Osteocyte (in vitro differentiated cells): ENCODE results near the gene PAQR4. TPM values are rescaled to one million over a fixed set of nuclear protein-coding genes. Genes with fewer than 3 reads are reported as not detected.

Experiments used
- DNase-seq: peaks from one replicate; pipeline ENCODE4 v3.0.0; 2021; ENCODE audit warnings: mixed read lengths; ENCODE audit not compliant: unreplicated experiment; ENCODE audit errors: extremely low spot score
- H3K27ac Mint-ChIP-seq: one replicate; pipeline ENCODE4 v1.8.0; 2021; ENCODE audit warnings: mild to moderate bottlenecking, mixed read lengths; ENCODE audit not compliant: unreplicated experiment
- H3K27me3 Mint-ChIP-seq: one replicate; pipeline ENCODE4 v1.8.0; 2021; ENCODE audit warnings: mixed read lengths; ENCODE audit not compliant: unreplicated experiment
- H3K36me3 Mint-ChIP-seq: one replicate; pipeline ENCODE4 v1.8.0; 2021; ENCODE audit warnings: mixed read lengths; ENCODE audit not compliant: unreplicated experiment
- H3K4me1 Mint-ChIP-seq: one replicate; pipeline ENCODE4 v1.8.0; 2021; ENCODE audit warnings: mixed read lengths; ENCODE audit not compliant: unreplicated experiment
- H3K4me3 Mint-ChIP-seq: one replicate; pipeline ENCODE4 v1.8.0; 2021; ENCODE audit warnings: mild to moderate bottlenecking, moderate library complexity, mixed read lengths; ENCODE audit not compliant: unreplicated experiment
- H3K9me3 Mint-ChIP-seq: one replicate; pipeline ENCODE4 v1.8.0; 2021; ENCODE audit warnings: mixed read lengths; ENCODE audit not compliant: unreplicated experiment
- total RNA-seq: library from RNA; stranded (reverse); gene quantifications from 2 replicates; pipeline ENCODE4 v1.2.1, GENCODE V29; 2021
- TF ChIP-seq, protein P1 (sequence below): fragments of 200-600 bp; sonication (generic); IDR thresholded peaks from 2 replicates; pipeline ENCODE4 v1.5.0; 2021; ENCODE audit warnings: antibody characterized with exemption, mild to moderate bottlenecking, moderate library complexity

PAQR4 gene
- total RNA-seq, 1 donor from 2014 or later, result 8.4 TPM

DNA sequence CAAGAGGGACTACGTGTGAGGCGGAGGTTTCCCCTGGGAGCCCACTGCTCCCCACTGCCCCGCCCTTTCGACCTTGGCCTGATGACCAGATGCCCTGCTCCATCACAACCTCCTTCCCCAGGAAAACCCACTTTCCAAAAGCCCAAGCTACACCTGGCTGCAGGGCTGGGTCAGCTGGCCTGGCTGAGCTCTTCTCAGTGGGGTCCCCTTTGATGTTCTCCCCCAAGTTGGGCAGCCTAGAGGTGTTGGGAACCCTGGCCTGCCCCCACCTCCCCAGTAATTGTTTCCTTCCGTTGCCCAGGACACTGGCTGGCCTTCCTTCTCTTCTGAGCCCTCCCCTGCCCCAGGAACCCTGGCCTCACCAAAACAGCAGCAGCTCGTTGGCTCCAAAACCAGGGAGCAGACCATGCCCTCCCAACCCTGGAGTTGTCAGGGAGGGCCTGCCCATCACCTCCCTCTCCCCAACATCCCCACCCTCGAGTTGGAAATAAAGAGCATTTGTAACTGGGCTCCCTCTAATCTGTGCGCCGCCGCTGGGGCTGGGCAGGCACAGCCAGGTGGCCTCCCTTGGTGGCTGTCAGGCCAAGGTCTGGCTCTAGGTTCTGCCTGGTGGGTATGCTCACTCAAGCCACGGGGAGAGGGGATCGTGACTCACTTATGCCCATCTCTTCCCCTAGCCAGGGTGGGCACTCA lies 45.0 kb downstream of the PAQR4 start:
- no peak for DNase-seq
- no peaks in the 10 kb centered on the region for H3K9me3 Mint-ChIP-seq
- H3K27me3 Mint-ChIP-seq, result peaks cover 15% of the 10 kb centered on the region
- TF ChIP-seq, protein P1, sequence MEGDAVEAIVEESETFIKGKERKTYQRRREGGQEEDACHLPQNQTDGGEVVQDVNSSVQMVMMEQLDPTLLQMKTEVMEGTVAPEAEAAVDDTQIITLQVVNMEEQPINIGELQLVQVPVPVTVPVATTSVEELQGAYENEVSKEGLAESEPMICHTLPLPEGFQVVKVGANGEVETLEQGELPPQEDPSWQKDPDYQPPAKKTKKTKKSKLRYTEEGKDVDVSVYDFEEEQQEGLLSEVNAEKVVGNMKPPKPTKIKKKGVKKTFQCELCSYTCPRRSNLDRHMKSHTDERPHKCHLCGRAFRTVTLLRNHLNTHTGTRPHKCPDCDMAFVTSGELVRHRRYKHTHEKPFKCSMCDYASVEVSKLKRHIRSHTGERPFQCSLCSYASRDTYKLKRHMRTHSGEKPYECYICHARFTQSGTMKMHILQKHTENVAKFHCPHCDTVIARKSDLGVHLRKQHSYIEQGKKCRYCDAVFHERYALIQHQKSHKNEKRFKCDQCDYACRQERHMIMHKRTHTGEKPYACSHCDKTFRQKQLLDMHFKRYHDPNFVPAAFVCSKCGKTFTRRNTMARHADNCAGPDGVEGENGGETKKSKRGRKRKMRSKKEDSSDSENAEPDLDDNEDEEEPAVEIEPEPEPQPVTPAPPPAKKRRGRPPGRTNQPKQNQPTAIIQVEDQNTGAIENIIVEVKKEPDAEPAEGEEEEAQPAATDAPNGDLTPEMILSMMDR, result no peak
- no peaks in the 10 kb centered on the region for H3K36me3 Mint-ChIP-seq
- no peak overlapping the region for H3K27ac Mint-ChIP-seq
- peaks cover 16% of the 10 kb centered on the region for H3K4me1 Mint-ChIP-seq
- H3K4me3 Mint-ChIP-seq, result no peak overlapping the region

DNA sequence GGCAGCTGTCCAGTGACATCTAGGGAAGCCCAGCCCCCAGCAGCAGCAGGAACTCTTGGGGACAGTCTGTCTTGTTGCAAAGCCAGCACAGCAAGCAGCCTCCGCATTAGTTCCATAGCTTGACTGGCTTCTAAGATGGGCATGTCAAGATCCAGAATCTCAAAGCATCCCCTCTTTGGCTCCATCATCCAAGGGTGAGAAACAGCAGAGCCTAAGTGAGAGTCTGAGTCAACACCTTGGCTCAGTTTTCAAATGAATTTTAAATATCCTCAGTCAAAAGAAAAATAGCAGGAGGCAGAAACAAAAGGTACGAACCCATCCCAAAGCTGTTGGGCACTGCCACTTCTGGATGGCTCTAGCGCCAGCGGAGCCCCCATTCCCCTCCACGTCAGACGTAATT lies 45.8 kb downstream of the PAQR4 start:
- Mint-ChIP-seq H3K36me3 (no peaks in the 10 kb centered on the region), H3K4me3 (no peak overlapping the region), H3K27me3 (peaks cover 16% of the 10 kb centered on the region), H3K4me1 (peaks cover 21% of the 10 kb centered on the region), H3K27ac (no peak overlapping the region), H3K9me3 (no peaks in the 10 kb centered on the region)
- TF ChIP-seq, protein P1, result no peak
- DNase-seq, result no peak

DNA sequence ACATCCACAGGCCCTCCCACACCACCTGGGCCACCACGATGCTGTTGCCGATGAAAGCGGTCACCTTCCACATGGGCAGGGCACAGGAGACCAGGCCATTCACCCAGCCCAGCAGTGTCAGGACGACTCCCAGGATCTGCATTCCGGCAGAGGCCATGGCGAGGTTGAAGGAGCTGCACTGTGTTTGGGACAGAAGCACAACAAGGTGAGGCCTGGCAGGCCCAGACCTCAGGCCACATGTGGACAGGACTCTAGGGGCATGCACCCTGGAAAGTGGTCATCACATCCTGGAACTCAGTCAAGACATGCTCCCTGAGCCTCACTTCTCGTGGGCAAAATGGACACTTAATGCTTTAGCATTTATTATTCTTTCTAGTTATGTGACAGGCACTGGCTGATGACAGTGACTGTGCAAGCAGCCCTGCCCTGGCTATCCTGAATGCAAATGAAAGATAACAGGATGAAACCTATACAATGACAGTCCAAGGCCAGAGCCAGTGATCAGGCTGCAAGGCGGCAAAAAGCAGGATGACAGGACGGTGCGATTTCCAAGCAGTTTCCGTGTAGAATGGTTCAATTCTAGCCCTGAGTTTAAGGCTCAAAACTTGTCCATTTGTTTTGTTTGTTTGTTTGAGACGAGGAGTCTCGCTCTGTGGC lies 46.8 kb downstream of the PAQR4 start:
- no peak overlapping the region for H3K4me3 Mint-ChIP-seq

DNA sequence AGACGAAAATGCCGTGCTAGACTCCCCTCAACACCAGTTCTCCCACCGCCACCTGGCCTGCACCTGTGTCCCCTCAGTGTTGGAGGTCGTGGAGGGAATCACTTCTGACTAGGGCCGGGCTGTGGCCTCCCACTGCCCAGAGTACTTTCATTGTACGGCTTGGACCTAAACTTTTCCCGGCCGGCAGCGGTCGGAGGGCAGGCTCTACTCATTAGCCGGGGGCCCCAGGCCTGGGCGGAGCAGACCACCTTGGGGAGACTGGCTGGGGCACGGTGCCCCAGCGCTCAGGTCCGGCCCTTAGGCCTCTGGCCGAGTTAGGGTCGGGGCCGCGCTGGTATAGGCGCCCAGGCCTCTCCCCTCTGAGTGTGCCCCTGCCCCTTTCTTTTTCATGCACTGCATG lies 48.2 kb downstream of the PAQR4 start:
- Mint-ChIP-seq H3K4me3 (no peak overlapping the region), H3K36me3 (no peaks in the 10 kb centered on the region), H3K9me3 (no peaks in the 10 kb centered on the region), H3K27ac (no peak overlapping the region), H3K4me1 (peaks cover 33% of the 10 kb centered on the region), H3K27me3 (peaks cover 14% of the 10 kb centered on the region)
- TF ChIP-seq, protein P1, result no peak
- no peak for DNase-seq

More for the DNA sequence above, 46.8 kb downstream of the PAQR4 start:
- no peak for DNase-seq
- no peaks in the 10 kb centered on the region for H3K9me3 Mint-ChIP-seq
- H3K27ac Mint-ChIP-seq, result no peak overlapping the region
- H3K27me3 Mint-ChIP-seq, result peaks cover 16% of the 10 kb centered on the region
- no peaks in the 10 kb centered on the region for H3K36me3 Mint-ChIP-seq
- TF ChIP-seq, protein P1, result no peak
- peaks cover 22% of the 10 kb centered on the region for H3K4me1 Mint-ChIP-seq

DNA sequence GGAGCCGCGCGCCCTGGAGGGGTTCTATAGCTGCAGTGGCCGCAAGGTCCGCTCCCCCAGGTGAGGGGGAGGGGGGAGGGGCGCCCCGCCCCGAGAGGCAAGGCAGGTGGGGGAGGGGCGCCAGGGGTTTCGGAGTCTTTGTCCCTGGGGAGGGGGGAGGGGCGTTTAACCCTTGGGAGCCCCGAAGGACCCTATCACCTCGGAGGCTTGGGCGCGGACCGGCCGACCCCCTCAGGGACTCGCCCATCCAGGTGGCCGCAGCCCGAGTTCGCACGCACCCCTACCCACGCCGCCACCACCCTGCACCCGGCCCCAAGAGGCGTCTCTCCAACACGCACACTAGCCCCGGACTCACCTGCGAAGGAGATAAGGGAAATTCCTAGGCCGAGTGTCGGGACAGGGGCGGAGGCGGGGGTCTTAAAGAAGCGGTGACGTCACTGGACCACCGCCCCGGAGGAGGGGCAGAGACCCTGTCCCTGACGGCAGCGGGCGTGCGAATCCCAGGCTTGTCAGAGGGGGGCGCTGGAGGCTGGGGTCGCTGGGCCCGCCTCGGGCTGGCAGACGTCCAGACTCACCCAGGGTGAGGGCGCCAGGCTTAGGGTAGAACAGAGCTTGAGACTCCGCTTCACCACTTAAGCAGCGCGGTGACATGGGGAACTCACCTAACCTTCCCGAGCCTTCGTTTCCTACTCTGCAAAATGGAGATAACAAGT lies 48.8 kb downstream of the PAQR4 start, which contains the start of gene CLDN6:
Gene CLDN6 (minus strand): TSS at position 390 of the 713 bp plus-strand sequence. CDS start 2,162 bp downstream, outside the sequence.
- DNase-seq, result no peak
- peaks cover 33% of the 10 kb centered on the region for H3K4me1 Mint-ChIP-seq
- TF ChIP-seq, protein P1, result peak; percentile 48

More for the DNA sequence above, 48.8 kb downstream of the PAQR4 start, which contains the start of gene CLDN6:
- no peak within 1 kb of the TSS for H3K4me3 Mint-ChIP-seq
- H3K27ac Mint-ChIP-seq, result no peak within 1 kb of the TSS
- H3K36me3 Mint-ChIP-seq, result no peaks in the 10 kb centered on the region
- peaks cover 8% of the 10 kb centered on the region for H3K27me3 Mint-ChIP-seq
- no peaks in the 10 kb centered on the region for H3K9me3 Mint-ChIP-seq
